ENCODE measurements around the gene HS3ST1.

DNA sequence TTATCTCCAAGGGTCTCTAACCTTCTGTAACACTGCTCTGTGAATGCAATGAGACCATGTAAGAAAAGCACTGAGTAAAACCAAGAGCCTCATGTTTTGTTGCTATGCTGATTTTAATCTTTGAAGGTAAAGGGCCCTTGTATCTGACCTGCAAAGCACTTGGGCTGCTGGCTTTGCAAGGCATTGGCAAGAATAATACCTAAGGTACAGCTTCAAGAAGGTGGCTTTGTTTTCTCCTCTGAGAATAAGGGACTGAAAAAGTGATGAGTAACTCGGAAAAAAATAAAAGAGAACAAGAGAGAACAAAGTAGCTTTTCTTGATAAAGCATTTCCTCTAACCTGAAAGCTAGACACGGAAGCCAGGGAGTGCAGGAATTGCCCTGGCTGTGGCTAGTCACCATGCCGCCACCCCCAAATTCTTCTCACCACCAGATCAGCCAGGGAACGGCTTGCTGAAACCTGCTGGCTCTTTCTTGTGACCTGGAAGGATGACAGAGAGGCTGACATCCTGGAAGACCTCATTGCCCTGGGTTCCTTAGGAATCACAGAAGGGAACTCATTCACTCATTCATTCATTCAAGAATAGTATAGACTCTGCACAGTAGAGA lies 41.8 kb upstream of the HS3ST1 start:
- TF ChIP-seq, protein P1, sequence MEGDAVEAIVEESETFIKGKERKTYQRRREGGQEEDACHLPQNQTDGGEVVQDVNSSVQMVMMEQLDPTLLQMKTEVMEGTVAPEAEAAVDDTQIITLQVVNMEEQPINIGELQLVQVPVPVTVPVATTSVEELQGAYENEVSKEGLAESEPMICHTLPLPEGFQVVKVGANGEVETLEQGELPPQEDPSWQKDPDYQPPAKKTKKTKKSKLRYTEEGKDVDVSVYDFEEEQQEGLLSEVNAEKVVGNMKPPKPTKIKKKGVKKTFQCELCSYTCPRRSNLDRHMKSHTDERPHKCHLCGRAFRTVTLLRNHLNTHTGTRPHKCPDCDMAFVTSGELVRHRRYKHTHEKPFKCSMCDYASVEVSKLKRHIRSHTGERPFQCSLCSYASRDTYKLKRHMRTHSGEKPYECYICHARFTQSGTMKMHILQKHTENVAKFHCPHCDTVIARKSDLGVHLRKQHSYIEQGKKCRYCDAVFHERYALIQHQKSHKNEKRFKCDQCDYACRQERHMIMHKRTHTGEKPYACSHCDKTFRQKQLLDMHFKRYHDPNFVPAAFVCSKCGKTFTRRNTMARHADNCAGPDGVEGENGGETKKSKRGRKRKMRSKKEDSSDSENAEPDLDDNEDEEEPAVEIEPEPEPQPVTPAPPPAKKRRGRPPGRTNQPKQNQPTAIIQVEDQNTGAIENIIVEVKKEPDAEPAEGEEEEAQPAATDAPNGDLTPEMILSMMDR (conservative IDR thresholded peaks at IDR 0.05; ENCODE audit: low read depth, low read length): no peak
- TF ChIP-seq EZH2 (IDR thresholded peaks at IDR 0.05; ENCODE audit: low read length, unreplicated experiment) (no peak), EZH2phosphoT487 (IDR thresholded peaks at IDR 0.05; ENCODE audit: borderline replicate concordance, low read length) (no peak)

All from PC-3 (cell line).